ENCODE results near the gene ESR1.

The ESR1 gene

GRCh38 chr6:152142105-152142504, 334.6 kb downstream of the ESR1 start:
- no peak for TF ChIP-seq ZNF274 (IDR thresholded peaks at IDR 0.05; ENCODE audit: low read depth, low read length)
- no peak overlapping the region for H3K4me3 ChIP-seq (ENCODE audit: low read length)

GRCh38 chr6:152143359-152143758, 335.9 kb downstream of the ESR1 start:
- TF ChIP-seq ZNF274 (IDR thresholded peaks at IDR 0.05; ENCODE audit: low read depth, low read length) = no peak
- no peak overlapping the region for H3K4me3 ChIP-seq (ENCODE audit: low read length)

GRCh38 chr6:152146385-152146784, 338.9 kb downstream of the ESR1 start:
- H3K4me3 ChIP-seq (ENCODE audit: low read length) = no peak overlapping the region
- no peak for TF ChIP-seq ZNF274 (IDR thresholded peaks at IDR 0.05; ENCODE audit: low read depth, low read length)

GRCh38 chr6:152147269-152147668, 339.8 kb downstream of the ESR1 start:
- H3K4me3 ChIP-seq (ENCODE audit: low read length) = no peak overlapping the region
- no peak for TF ChIP-seq ZNF274 (IDR thresholded peaks at IDR 0.05; ENCODE audit: low read depth, low read length)

GRCh38 chr6:152148412-152148811, 340.9 kb downstream of the ESR1 start:
- no peak overlapping the region for H3K4me3 ChIP-seq (ENCODE audit: low read length)
- TF ChIP-seq ZNF274 (IDR thresholded peaks at IDR 0.05; ENCODE audit: low read depth, low read length) = no peak

GRCh38 chr6:152150196-152150595, 342.7 kb downstream of the ESR1 start:
- TF ChIP-seq ZNF274 (IDR thresholded peaks at IDR 0.05; ENCODE audit: low read depth, low read length) = no peak
- no peak overlapping the region for H3K4me3 ChIP-seq (ENCODE audit: low read length)

- H3K4me3 ChIP-seq (ENCODE audit: low read length) = no peak overlapping the region
- TF ChIP-seq ZNF274 (IDR thresholded peaks at IDR 0.05; ENCODE audit: low read depth, low read length) = no peak
These were observed 344.4 kb downstream of the ESR1 start for GRCh38 chr6:152151920-152152319.

GRCh38 chr6:152154559-152155356, 347.3 kb downstream of the ESR1 start:
- TF ChIP-seq ZNF274 (IDR thresholded peaks at IDR 0.05; ENCODE audit: low read depth, low read length) = no peak
- H3K4me3 ChIP-seq (ENCODE audit: low read length) = no peak overlapping the region

- TF ChIP-seq ZNF274 (IDR thresholded peaks at IDR 0.05; ENCODE audit: low read depth, low read length) = no peak
- no peak overlapping the region for H3K4me3 ChIP-seq (ENCODE audit: low read length)
These were observed 348.3 kb downstream of the ESR1 start for GRCh38 chr6:152155792-152156191.

GRCh38 chr6:152160346-152160745, 352.9 kb downstream of the ESR1 start:
- no peak for TF ChIP-seq ZNF274 (IDR thresholded peaks at IDR 0.05; ENCODE audit: low read depth, low read length)
- no peak overlapping the region for H3K4me3 ChIP-seq (ENCODE audit: low read length)

- TF ChIP-seq ZNF274 (IDR thresholded peaks at IDR 0.05; ENCODE audit: low read depth, low read length) = no peak
- no peak overlapping the region for H3K4me3 ChIP-seq (ENCODE audit: low read length)
These were observed 354.0 kb downstream of the ESR1 start for GRCh38 chr6:152161501-152161900.

GRCh38 chr6:152164957-152165356, 357.5 kb downstream of the ESR1 start:
- no peak for TF ChIP-seq ZNF274 (IDR thresholded peaks at IDR 0.05; ENCODE audit: low read depth, low read length)
- no peak overlapping the region for H3K4me3 ChIP-seq (ENCODE audit: low read length)

- no peak overlapping the region for H3K4me3 ChIP-seq (ENCODE audit: low read length)
- TF ChIP-seq ZNF274 (IDR thresholded peaks at IDR 0.05; ENCODE audit: low read depth, low read length) = no peak
These were observed 359.0 kb downstream of the ESR1 start for GRCh38 chr6:152166497-152166896.

GRCh38 chr6:152166897-152167296, 359.4 kb downstream of the ESR1 start:
- TF ChIP-seq ZNF274 (IDR thresholded peaks at IDR 0.05; ENCODE audit: low read depth, low read length) = no peak
- no peak overlapping the region for H3K4me3 ChIP-seq (ENCODE audit: low read length)

GRCh38 chr6:152167641-152168603, 360.4 kb downstream of the ESR1 start:
- no peak overlapping the region for H3K4me3 ChIP-seq (ENCODE audit: low read length)
- TF ChIP-seq ZNF274 (IDR thresholded peaks at IDR 0.05; ENCODE audit: low read depth, low read length) = no peak

All from GM08714 (cell line).